RPMI7951 (cell line): ENCODE results near the gene RGPD3. TPM values are rescaled to one million over a fixed set of nuclear protein-coding genes. Genes with fewer than 3 reads are reported as not detected.
"Not testable (repeated sequence)": the region's sequence is repeated elsewhere in the genome, so short reads cannot be mapped to it uniquely, and the experiment has no call there.

Source experiments
- DNase-seq: peaks from one replicate; pipeline ENCODE4 v3.0.0-alpha.2; 2012; ENCODE audit warnings: low read depth
- total RNA-seq: library from RNA; depleted of rRNA; stranded (reverse); fragments of >200 nt; shearing (Covaris generic); gene quantifications from 2 replicates; pipeline ENCODE4 v1.2.3, GENCODE V29; 2014; rRNA removed

RGPD3 gene
- 0.12 and 0.20 TPM in 2 replicates for total RNA-seq

DNA sequence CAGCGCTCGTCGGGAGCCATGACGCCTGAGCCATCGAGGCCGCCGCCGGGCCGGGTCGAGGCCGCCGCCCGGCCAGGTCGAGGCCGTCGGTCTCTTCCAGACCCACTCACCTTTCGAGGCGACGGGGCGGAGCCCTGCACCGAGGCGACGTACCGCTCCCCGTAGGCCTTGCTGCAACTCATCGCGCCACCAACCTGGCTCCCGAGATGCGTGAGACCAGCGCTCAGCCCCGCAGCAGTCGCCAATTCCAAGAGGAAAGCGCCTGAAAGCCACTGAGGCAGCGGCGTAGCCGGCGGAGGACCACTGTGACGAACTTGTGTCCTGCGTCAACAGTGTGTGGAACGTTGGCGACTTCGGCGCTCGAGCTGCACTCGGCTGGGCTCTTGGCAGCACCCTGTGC lies at the start of gene RGPD3:
Gene RGPD3, minus strand, starts transcription at position 307 of the 400 bp plus-strand sequence. Its CDS starts 125 bp downstream, at position 182.
- not testable (repeated sequence) for DNase-seq

DNA sequence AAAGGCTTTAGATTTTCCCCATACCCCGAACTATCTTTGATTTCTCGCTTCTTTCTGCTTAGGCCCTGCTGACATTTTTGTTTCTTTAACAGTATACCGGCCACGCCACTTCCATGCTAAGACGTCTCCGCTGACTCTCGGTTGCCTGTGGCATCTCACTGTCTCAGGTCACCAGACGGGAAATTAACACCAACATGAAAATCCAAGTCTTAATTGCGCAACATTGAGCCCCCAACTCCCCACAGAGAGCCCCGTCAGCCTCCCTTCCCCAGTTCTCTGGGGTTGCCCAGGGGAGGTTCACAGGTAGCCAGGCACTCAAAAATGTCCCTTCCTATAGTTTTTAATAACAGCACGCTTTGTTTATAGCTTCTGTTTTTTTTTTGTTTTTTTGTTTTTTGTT lies 49.1 kb upstream of the RGPD3 start:
- no peak for DNase-seq

DNA sequence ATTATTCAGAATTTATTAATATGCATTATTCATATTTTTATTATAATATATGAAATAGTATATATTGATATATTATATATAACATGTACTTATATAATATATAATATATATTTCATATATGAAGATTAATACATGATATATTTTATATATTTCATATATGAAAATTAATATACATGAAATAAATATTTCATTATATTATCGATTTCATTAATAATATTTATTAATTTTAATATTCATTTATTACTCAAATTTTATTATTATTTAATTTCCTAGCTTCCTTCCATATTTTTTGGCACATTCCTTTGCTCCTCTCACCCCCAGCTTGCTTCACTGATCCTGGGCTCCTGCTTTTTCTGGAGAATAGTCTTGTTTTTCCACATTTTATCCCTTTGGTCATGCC lies 48.7 kb upstream of the RGPD3 start:
- DNase-seq = no peak

DNA sequence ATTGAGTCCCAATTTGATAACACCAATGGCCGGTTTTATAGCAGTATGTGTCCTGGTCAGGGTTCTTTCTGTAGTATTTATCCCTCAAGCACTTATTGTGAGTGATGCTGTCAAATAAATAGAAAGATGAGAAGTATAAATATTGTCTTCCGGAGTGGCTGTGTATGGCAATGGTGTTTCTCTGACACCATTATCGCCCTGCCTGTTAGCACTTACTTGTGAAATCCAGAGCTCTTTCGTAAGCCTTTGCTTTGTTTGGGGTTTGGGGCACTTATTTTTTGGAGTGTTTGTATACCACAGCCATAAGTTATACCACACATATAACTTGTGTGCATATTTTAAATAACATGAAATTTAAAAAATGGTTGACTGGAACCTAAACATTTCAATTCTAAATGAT lies 48.2 kb upstream of the RGPD3 start:
- DNase-seq = no peak

DNA sequence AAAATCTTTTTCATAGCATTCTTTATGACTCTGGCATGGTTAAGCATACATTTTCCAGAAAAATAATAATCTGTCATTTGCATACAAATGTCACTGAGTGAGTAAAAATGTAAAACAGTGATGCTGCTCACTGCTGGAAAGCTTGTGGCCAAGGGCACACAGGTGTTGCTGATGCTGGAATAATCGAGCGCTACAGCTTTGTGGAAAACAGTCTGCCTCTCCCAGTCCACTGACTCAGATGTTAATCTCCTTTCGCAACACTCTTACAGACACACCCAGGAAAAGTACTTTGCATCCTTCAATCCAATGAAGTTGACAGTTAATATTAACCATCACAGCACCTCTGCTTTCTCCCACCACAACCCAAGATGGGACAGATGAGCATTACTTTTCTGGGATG lies 46.6 kb upstream of the RGPD3 start:
- peak; percentile 9 for DNase-seq

DNA sequence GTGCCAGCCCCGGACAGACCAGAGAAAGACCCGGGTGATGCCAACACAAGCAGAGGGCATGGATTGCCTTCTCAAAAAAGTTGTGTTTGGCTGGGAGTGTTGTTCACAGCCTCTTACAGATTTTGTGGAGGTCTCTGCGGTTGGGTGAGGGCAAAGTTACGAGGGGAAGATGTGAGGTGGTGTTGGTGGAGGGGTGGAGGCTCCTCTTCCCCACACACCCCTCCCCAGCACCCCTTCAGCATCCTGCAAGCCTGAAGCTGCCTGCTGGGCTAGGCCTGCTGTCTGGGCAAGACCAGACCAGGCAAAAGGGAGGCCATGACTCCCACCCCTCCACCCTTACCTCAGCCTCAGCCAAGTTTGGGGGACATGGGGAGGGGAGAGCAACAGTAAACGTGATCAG lies 45.2 kb upstream of the RGPD3 start:
- not testable (repeated sequence) for DNase-seq

GRCh38 chr2:106511934-106512333 lies 43.7 kb upstream of the RGPD3 start:
- DNase-seq = not testable (repeated sequence)

DNA sequence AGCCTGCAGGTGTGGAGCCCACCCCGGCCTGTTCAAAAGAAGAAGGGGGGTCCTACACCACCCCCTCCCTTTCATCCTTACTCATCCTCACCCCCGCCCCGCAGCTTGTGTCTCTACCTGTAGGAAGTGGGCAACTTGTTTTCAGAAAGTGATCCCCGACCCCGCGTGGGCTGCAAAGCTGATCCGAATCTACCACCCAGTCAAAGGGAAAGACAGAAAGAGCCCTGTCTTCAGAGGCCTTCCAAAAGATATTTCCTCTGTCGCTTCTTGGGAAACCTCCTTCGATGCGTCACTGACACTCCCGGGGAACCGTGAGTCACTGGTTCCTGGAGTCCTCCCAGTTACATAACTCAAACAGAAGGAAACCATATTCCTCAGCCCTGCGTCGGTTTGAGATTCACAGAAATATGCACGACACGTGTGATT lies 43.3 kb upstream of the RGPD3 start:
- peak; percentile 81 for DNase-seq

GRCh38 chr2:106510791-106511190 lies 42.6 kb upstream of the RGPD3 start:
- not testable (repeated sequence) for DNase-seq

DNA sequence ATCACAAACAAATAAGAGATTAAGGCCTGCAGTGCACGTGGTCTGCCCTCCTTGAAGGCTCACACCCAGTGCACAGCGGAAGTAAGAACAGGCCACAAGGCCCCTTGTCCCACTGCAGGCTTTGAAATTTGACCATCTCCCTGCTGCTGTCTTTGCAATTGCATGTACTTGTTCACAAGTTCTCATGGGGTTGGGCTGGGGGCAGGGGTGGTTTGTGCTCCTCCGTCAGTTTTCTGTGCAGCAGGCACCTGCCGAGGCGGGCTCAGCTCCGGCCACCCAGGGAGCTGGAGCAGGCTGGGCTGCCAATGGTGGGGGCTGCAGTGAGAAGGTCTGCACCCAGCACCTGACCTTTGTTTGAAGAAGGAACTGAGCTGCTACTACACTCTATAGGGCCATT lies 41.2 kb upstream of the RGPD3 start:
- not testable (repeated sequence) for DNase-seq

GRCh38 chr2:106508660-106509373 lies 40.6 kb upstream of the RGPD3 start:
- not testable (repeated sequence) for DNase-seq

DNA sequence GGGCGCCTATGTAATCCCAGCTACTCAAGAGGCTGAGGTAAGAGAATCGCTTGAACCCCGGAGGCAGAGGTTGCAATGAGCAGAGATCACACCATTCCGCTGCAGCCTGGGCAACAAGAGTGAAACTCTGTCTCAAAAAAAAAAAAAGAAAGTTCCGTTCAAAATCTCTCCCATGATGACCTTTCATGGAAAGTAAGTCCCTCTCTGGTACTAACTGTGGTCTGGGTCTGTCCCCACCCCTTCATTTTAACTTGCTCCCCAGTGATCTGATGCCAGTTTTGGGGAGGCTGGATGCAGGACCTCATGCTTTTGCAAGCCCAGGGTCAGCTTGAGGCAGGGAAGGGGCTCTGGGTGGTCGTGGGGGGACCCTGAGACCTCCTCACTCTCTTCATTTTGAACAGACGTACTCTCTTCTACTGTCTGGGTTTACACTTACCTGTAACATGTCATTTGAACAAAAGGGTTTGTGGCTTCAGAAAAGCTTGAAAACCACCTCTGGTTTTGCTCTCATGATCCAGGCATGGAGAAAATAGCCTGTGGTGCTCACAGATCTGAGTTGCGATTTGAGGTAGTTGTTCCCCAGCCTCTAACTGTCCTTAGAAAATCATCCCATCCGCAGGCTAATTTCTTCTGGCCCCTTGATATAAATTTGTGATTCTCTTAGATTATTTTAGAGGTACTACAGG lies 37.9 kb upstream of the RGPD3 start:
- DNase-seq = not testable (repeated sequence)

- DNase-seq = not testable (repeated sequence)
Observed at GRCh38 chr2:106504787-106505186, 36.6 kb upstream of the RGPD3 start.

GRCh38 chr2:106504192-106504591 lies 36.0 kb upstream of the RGPD3 start:
- not testable (repeated sequence) for DNase-seq

GRCh38 chr2:106502351-106502750 lies 34.1 kb upstream of the RGPD3 start:
- not testable (repeated sequence) for DNase-seq

GRCh38 chr2:106500350-106500749 lies 32.1 kb upstream of the RGPD3 start:
- not testable (repeated sequence) for DNase-seq

DNA sequence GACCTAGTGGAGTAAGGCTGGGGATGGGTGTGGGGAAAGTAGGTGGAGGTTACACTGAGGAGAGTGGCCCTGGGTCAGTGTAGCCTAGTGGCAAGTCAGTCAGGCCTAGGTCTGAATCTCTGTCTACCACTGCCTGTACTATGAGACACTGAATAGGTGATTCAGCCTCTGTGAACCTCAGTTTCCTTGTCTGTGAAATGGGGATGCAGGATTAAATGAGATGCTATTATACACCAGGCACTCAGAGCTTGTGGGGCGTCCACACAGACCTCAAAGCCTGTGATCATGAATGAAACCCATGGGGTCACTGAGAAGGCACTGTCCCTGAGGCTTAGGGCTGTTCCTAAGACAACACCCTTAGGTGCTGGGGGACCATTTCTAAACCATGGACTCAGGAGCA lies 30.3 kb upstream of the RGPD3 start:
- not testable (repeated sequence) for DNase-seq

- not testable (repeated sequence) for DNase-seq
Observed at GRCh38 chr2:106492913-106493312, 24.7 kb upstream of the RGPD3 start.

GRCh38 chr2:106492399-106492798 lies 24.2 kb upstream of the RGPD3 start:
- not testable (repeated sequence) for DNase-seq

GRCh38 chr2:106489701-106490100 lies 21.5 kb upstream of the RGPD3 start:
- DNase-seq = not testable (repeated sequence)

- DNase-seq = not testable (repeated sequence)
Observed at GRCh38 chr2:106487386-106488191, 19.4 kb upstream of the RGPD3 start.
